Right atrium auricular region (tissue), 2 donors: ENCODE data around the gene TMEM163. TPM values are rescaled to one million over a fixed set of nuclear protein-coding genes. Genes with fewer than 3 reads are reported as not detected.

ENCODE experiments used
- DNase-seq: peaks from one replicate; pipeline ENCODE4 v3.0.0-alpha.2; 2019; ENCODE audit warnings: low spot score
- H3K27ac ChIP-seq, 2 donors: fragments of 200-600 bp; sonication (generic); 1 replicate in 1 of 2; 2 replicates in 1 of 2; pipeline ENCODE4 v1.5.1; 2016 to 2019
- H3K27me3 ChIP-seq, 2 donors: fragments of 200-600 bp; sonication (generic); one replicate each; pipeline versions ENCODE4 v1.5.1 to v1.6.0; 2017 to 2019
- H3K36me3 ChIP-seq: fragments of 200-600 bp; sonication (generic); one replicate; pipeline ENCODE4 v1.5.1; 2016
- H3K4me1 ChIP-seq, 2 donors: fragments of 200-600 bp; sonication (generic); one replicate each; pipeline versions ENCODE4 v1.5.1 to v1.6.0; 2017 to 2019
- H3K4me3 ChIP-seq, 2 donors: fragments of 200-600 bp; sonication (generic); 1 replicate in 1 of 2; 2 replicates in 1 of 2; pipeline ENCODE4 v1.5.1; 2017 to 2019; ENCODE audit warnings: mild to moderate bottlenecking in 1 of 2, moderate library complexity in 1 of 2
- H3K9me3 ChIP-seq, 2 donors: fragments of 200-600 bp; sonication (generic); one replicate each; pipeline ENCODE4 v1.5.1; 2019
- total RNA-seq, 2 donors: library from RNA; depleted of rRNA; stranded (reverse); fragments of >200 nt; gene quantifications; one replicate each; pipeline ENCODE4 v1.1.0, GENCODE V29; 2016
- TF ChIP-seq, protein P1 (sequence below), 2 donors: fragments of 200-600 bp; sonication (generic); IDR thresholded peaks; one replicate each; pipeline ENCODE4 v1.5.1; 2019; ENCODE audit warnings: antibody characterized with exemption in 2 of 2

Gene TMEM163
- total RNA-seq, 2 donors from 2014 or later = 3.1 to 8.9 TPM

DNA sequence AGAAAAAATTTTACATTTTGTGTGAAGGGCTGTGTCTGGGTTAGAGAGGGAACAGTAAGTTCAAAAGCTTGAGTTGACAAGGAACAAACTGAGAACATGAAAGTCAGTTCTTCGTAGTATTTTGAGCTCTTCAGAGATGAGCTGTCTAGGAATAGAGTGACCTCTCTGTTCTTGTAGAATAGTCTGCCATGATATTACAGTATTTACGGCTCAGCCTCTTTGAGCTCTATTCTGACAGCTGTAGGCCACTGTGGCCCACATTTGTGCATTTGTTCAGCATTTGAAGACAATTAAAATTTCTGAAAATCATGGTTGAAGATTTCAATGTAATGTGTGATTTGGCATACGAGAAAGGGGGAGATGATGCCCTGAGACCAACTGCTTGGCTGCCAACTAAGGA is 292.1 kb downstream of the TMEM163 start:
- Histone ChIP-seq H3K4me1 (peaks cover 0 to 6% of the 10 kb centered on the region in 2 donors), H3K27me3 (no peaks in the 10 kb centered on the region), H3K27ac (no peak overlapping the region), H3K9me3 (no peaks in the 10 kb centered on the region), H3K36me3 (peaks cover 39% of the 10 kb centered on the region), H3K4me3 (no peak overlapping the region)
- TF ChIP-seq, protein P1, sequence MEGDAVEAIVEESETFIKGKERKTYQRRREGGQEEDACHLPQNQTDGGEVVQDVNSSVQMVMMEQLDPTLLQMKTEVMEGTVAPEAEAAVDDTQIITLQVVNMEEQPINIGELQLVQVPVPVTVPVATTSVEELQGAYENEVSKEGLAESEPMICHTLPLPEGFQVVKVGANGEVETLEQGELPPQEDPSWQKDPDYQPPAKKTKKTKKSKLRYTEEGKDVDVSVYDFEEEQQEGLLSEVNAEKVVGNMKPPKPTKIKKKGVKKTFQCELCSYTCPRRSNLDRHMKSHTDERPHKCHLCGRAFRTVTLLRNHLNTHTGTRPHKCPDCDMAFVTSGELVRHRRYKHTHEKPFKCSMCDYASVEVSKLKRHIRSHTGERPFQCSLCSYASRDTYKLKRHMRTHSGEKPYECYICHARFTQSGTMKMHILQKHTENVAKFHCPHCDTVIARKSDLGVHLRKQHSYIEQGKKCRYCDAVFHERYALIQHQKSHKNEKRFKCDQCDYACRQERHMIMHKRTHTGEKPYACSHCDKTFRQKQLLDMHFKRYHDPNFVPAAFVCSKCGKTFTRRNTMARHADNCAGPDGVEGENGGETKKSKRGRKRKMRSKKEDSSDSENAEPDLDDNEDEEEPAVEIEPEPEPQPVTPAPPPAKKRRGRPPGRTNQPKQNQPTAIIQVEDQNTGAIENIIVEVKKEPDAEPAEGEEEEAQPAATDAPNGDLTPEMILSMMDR (IDR thresholded peaks at IDR 0.05) = no peak
- no peak for DNase-seq

GRCh38 chr2:134425724-134426496 is 292.9 kb downstream of the TMEM163 start:
- Histone ChIP-seq H3K4me1 (peaks cover 0 to 13% of the 10 kb centered on the region in 2 donors), H3K4me3 (no peak overlapping the region), H3K36me3 (peaks cover 31% of the 10 kb centered on the region), H3K27me3 (no peaks in the 10 kb centered on the region), H3K9me3 (no peaks in the 10 kb centered on the region), H3K27ac (no peak overlapping the region)
- no peak for DNase-seq
- TF ChIP-seq, protein P1 (IDR thresholded peaks at IDR 0.05) = no peak

DNA sequence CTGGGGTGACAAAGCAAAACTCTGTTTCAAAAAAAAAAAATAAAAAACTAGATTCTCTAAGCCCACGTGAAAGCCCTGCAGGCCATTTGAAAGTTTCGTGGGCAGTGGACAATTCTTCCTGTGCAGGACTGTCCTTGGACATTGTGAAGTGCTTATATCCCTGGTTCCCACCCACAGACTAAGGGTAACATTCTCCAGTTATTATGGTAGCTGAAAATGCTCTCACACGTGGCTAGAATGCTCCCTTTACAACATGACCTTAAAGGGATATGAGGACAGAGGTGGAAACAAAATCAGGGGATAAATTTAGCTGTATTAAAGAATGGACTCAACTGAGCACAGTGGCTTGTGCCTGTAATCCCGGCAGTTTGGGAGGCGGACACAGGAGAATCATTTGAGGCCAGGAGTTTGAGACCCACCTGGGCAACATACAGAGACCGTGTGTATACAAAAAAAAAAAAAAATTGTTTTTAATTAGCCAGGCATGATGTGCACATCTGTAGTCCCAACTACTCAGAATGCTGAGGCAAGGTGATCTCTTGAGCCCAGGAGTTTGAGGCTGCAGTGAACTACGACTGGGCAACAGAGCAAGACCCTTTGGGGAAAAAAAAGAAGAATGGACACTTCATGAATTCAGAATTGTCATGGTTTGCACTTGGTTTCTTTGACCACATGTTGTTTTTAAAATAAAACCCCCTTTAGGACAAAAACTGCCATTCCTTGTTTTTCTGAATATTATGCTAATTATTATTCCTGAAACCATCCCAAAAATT is 297.1 kb downstream of the TMEM163 start:
- Histone ChIP-seq H3K36me3 (peaks cover 10% of the 10 kb centered on the region), H3K27ac (peak overlapping the region; percentile 61 to 86), H3K4me1 (peaks cover 0 to 22% of the 10 kb centered on the region in 2 donors), H3K4me3 (no peak overlapping the region), H3K9me3 (no peaks in the 10 kb centered on the region), H3K27me3 (no peaks in the 10 kb centered on the region)
- DNase-seq = no peak
- TF ChIP-seq, protein P1 (IDR thresholded peaks at IDR 0.05) = no peak

- H3K4me3 ChIP-seq = no peak overlapping the region
- DNase-seq = no peak
- no peaks in the 10 kb centered on the region for H3K9me3 ChIP-seq
- peak overlapping the region; percentile 61 to 86 for H3K27ac ChIP-seq
- H3K27me3 ChIP-seq = no peaks in the 10 kb centered on the region
- TF ChIP-seq, protein P1 (IDR thresholded peaks at IDR 0.05) = no peak
- H3K36me3 ChIP-seq = peaks cover 10% of the 10 kb centered on the region
- peaks cover 0 to 22% of the 10 kb centered on the region in 2 donors for H3K4me1 ChIP-seq
Measured at GRCh38 chr2:134420920-134421319, 297.9 kb downstream of the TMEM163 start.

DNA sequence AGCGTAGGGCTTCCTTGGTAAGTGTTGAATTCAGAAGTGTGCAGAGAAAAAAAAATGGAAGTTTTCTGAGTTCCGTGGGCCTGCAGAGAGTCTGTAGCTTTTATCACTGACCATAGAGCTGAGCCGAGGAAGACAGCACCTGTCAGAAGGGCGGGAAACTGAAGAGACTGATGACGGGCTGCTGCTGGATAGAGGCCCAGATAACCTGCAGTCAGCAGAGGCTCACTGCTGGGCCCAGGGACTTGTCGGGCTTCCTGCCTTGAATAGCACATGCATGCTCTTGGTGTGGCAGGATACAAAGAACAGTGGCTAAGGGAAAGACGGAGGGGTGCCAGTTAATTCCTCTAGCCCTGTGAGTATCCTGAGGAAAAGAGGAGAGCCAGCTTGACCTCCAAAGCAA is 298.5 kb downstream of the TMEM163 start:
- Histone ChIP-seq H3K4me3 (no peak overlapping the region), H3K4me1 (peaks cover 0 to 22% of the 10 kb centered on the region in 2 donors), H3K27me3 (no peaks in the 10 kb centered on the region), H3K9me3 (no peaks in the 10 kb centered on the region), H3K27ac (peak overlapping the region; percentile 61 to 86), H3K36me3 (peaks cover 10% of the 10 kb centered on the region)
- DNase-seq = no peak
- TF ChIP-seq, protein P1 (IDR thresholded peaks at IDR 0.05) = no peak
